BLaER1 (cell line): Measurements from ENCODE around the gene LHX4.

Experiments
- H3K27ac ChIP-seq: shearing (Covaris generic); formaldehyde crosslinking; 2 replicates; pipeline ENCODE4 v1.8.1; 2022
- H3K27me3 ChIP-seq: shearing (Covaris generic); formaldehyde crosslinking; 2 replicates; pipeline ENCODE4 v1.8.1; 2022
- H3K36me3 ChIP-seq: shearing (Covaris generic); formaldehyde crosslinking; 2 replicates; pipeline ENCODE4 v1.8.1; 2022
- H3K4me1 ChIP-seq: shearing (Covaris generic); formaldehyde crosslinking; 2 replicates; pipeline ENCODE4 v1.8.1; 2022
- H3K4me2 ChIP-seq: shearing (Covaris generic); formaldehyde crosslinking; 2 replicates; pipeline ENCODE4 v1.8.1; 2022
- H3K4me3 ChIP-seq: shearing (Covaris generic); formaldehyde crosslinking; 2 replicates; pipeline ENCODE4 v1.8.1; 2022
- H3K9ac ChIP-seq: shearing (Covaris generic); formaldehyde crosslinking; 2 replicates; pipeline ENCODE4 v1.8.1; 2022
- H3K9me3 ChIP-seq: shearing (Covaris generic); formaldehyde crosslinking; 2 replicates; pipeline ENCODE4 v1.8.1; 2022
- H4K20me1 ChIP-seq: shearing (Covaris generic); formaldehyde crosslinking; 2 replicates; pipeline ENCODE4 v1.8.1; 2022
- Cebpa-rat ChIP-seq: shearing (Covaris generic); IDR thresholded peaks from 2 replicates; pipeline ENCODE4 v1.8.1; 2022

LHX4 gene

DNA sequence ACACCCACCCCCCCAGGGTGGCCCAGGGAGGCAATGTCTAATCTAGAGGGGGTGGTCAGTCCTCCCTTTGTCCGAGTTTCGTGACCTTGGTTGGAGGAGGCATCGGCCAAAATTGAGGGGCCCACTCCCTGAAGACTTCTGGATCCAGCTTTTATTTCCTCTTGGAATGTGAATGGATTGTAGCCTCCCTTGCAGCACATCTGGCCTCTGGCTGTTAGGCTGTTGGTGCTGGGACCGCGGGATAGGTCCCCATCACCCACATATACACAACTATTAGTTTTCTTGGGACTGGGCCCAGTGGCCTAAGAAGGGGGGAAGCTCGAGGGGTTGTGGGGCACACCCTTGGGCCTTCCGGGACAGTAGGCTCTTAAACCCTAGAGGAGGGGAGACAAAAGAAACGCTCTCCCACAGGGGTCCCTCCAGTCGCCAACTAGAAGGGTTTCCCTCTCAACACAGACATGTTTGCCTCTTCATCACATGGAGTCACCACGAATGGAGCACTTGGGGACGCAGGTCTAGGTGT, 2.5 kb downstream of the LHX4 start:
- H3K9ac ChIP-seq, result no peak overlapping the region
- H3K36me3 ChIP-seq, result no peaks in the 10 kb centered on the region
- H3K9me3 ChIP-seq, result peaks cover 45% of the 10 kb centered on the region
- peaks cover 90% of the 10 kb centered on the region for H4K20me1 ChIP-seq
- H3K4me1 ChIP-seq, result peaks cover 28% of the 10 kb centered on the region
- H3K4me3 ChIP-seq, result no peak overlapping the region
- H3K4me2 ChIP-seq, result no peak overlapping the region
- H3K27ac ChIP-seq, result no peak overlapping the region
- H3K27me3 ChIP-seq, result peaks cover 100% of the 10 kb centered on the region
- TF ChIP-seq Cebpa-rat, result no peak

DNA sequence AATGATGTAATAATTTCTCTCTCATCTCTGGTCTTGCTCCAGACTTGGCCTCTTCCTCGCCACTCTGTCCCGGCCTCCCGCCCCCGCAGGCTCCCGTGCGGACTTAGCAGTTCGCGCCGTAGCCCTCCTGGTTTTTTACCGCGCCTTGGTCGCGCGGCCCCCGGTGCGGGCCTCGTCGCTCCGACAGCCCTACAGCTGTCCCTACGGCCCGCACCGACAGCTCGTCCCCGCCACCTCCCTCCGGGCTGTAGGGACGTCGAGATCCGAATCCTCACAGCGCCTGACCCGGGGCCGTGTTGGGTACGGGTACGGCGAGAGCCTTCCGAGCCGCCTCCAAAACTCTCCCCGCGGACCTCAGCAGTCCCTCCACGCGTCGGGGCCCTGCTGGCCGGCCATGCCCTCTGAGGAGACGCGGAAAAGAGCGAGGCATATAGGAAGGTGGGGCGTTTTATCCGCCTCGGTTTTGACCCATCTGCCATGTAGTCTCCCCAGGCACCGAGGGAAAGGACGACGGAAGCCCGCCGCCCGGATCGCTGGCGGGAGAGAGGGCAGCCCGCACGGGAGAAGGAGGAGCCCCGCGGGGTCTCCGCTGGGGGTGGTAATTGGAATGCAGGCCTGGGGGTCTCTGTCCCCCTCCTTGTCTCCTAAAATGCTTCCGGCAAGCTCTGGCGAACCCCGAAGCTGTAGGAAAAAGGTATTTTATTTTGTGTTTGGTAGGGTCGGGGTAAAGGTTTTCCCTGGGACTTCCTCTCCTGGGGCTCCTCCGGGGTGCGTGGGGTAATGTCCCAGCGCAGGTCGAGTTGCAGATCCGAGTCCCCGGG, 3.3 kb downstream of the LHX4 start:
- no peak for TF ChIP-seq Cebpa-rat
- Histone ChIP-seq H3K36me3 (no peaks in the 10 kb centered on the region), H3K27ac (no peak overlapping the region), H4K20me1 (peaks cover 87% of the 10 kb centered on the region), H3K4me2 (no peak overlapping the region), H3K4me3 (peak overlapping the region; percentile 38), H3K9ac (no peak overlapping the region), H3K4me1 (peaks cover 28% of the 10 kb centered on the region), H3K27me3 (peaks cover 100% of the 10 kb centered on the region), H3K9me3 (peaks cover 45% of the 10 kb centered on the region)

DNA sequence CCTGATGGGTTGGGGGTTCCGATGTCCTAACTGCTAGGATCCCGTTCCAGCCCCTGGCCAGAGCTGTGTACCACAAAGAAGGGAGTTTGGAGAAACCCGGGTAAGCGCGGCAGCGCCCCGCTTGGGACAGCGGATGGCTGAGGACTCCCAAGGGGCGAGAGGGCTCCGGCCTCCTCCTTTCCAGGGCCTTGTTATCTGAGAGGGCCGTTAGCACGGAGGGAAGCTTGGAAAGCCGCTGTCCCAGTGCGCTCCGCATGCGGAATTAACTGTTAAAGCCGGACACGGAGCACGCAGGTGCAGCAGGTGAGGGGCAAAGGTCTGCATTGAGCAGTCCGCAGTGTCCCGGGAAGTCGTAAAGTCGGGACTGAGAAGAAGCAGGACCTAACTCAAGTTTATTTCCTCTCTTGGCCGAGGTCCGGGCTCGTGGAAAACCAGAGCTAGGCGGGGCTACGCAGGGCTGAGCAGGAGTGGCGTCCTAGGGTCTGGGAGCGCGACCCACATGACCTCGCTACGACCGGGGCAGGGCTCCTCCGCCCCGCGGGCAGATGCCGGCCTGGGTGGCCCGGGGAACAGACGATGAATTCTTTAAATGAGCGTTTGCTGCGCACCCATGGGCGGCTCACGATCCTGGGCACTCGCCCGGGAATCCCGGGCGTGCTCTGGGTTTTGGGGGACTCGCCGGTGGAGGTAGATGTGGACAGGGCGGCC, 4.5 kb downstream of the LHX4 start:
- Histone ChIP-seq H3K4me1 (peaks cover 20% of the 10 kb centered on the region), H3K27me3 (peaks cover 100% of the 10 kb centered on the region), H3K4me3 (peak overlapping the region; percentile 9; the same call in 1 of the 2 replicates), H3K27ac (no peak overlapping the region), H3K36me3 (no peaks in the 10 kb centered on the region), H4K20me1 (peaks cover 87% of the 10 kb centered on the region), H3K4me2 (no peak overlapping the region), H3K9ac (no peak overlapping the region), H3K9me3 (peaks cover 42% of the 10 kb centered on the region)
- TF ChIP-seq Cebpa-rat, result no peak

DNA sequence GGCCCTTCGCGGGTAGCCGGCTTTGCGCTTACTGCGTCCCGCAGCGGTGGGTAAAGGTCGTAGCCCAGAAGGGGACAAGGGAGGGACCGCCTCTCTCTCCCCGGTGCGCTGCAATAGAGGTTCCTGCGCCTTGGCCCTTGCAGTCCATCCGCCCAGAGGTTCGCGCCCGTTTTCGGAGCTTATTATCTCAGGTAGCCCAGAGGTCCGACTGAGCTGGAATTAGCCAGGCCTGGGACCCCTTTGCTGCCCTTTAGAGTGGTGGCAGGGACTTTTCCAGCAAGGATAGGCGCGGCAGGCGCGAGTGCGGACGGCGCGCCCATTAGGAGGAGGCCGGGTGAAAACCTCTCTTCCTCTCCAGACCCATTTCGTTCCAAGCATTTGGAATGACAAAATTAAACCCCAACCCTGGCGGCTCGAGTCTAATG, 5.0 kb downstream of the LHX4 start:
- Histone ChIP-seq H3K36me3 (no peaks in the 10 kb centered on the region), H4K20me1 (peaks cover 91% of the 10 kb centered on the region), H3K9ac (no peak overlapping the region), H3K4me1 (peaks cover 19% of the 10 kb centered on the region), H3K4me2 (no peak overlapping the region), H3K27ac (no peak overlapping the region), H3K4me3 (peak overlapping the region; percentile 9; the same call in 1 of the 2 replicates), H3K9me3 (peaks cover 42% of the 10 kb centered on the region), H3K27me3 (peaks cover 100% of the 10 kb centered on the region)
- no peak for TF ChIP-seq Cebpa-rat

DNA sequence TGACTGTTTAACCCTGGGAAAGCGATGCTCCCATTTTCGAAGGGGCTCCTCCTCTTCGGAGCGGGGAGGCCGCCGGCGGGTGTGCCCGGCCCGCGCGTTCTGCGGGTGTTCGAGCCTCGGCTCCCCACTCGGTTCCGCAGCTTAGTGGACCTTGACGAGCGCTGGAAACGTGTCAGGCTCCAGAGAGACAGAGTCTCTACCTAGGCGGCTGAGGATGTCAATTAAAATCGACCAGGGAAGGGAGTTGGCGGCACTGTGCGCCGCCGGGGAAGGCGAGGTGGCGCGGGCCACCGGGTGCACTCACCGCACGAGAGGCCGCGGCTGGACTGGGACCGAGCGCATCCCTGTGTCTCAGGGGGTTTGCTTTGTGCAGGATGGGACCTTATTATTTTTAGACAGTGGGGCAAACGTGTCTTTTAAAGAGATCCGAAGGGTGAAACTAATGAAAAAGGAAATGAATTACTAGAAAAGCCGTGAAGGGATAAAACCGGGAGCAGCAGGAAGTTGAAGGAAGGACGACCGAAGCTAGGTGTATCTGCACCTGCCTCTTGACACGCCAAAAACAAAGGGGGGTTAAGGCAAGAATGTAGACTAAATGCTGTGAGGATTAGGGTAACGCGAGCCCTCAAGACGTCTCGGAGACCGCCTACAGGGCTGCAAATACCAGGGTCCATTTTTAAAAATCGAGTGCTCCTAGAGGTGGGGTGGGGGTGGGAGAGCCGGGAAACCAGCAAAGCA, 5.6 kb downstream of the LHX4 start:
- no peak for TF ChIP-seq Cebpa-rat
- peaks cover 92% of the 10 kb centered on the region for H4K20me1 ChIP-seq
- no peak overlapping the region for H3K9ac ChIP-seq
- no peaks in the 10 kb centered on the region for H3K36me3 ChIP-seq
- H3K4me2 ChIP-seq, result no peak overlapping the region
- H3K27ac ChIP-seq, result no peak overlapping the region
- peaks cover 42% of the 10 kb centered on the region for H3K9me3 ChIP-seq
- peaks cover 100% of the 10 kb centered on the region for H3K27me3 ChIP-seq
- no peak overlapping the region for H3K4me3 ChIP-seq
- peaks cover 14% of the 10 kb centered on the region for H3K4me1 ChIP-seq

DNA sequence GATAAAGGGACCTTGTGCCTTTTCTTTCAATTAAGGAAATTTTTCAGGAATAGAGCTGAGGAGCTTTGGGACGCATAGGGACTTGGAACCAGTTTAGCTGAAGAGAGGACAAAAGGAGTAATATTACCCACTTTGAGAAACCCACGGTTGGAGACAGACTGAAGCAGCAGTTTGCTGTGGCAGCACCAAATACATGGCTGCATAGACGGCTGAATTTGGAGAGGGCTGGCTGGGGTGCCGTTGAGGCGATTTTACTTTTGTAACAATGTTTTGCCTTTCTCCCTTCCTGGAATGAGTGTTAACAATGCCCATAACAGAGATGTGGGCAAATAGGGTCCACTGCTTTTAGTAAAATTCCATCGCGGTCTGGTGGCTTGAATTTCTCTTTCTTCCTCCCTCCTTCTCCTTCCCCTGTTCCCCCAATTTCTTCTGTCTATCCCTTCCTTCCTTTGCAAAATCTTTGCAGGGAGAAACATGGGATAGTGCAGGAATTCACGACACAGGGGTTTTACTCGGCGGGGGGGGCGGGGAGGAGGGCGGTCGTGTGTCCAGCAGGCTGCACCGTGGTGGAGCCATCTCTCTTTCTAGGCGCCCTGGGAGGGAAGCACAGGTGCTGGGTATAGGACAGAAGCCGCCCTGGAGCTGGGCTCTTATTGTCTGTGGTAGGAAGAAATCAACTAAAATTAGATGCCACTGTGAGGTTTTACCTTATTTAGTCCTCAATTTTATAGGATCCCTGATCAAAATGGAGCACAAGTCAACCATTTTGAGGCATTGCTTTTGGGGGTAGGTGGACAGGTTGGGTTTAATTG, 6.8 kb downstream of the LHX4 start:
- Histone ChIP-seq H3K9me3 (peaks cover 42% of the 10 kb centered on the region), H3K9ac (no peak overlapping the region), H3K36me3 (no peaks in the 10 kb centered on the region), H3K27me3 (peaks cover 100% of the 10 kb centered on the region), H3K4me1 (peaks cover 2% of the 10 kb centered on the region), H3K27ac (no peak overlapping the region), H3K4me2 (no peak overlapping the region), H4K20me1 (peaks cover 84% of the 10 kb centered on the region), H3K4me3 (no peak overlapping the region)
- no peak for TF ChIP-seq Cebpa-rat

DNA sequence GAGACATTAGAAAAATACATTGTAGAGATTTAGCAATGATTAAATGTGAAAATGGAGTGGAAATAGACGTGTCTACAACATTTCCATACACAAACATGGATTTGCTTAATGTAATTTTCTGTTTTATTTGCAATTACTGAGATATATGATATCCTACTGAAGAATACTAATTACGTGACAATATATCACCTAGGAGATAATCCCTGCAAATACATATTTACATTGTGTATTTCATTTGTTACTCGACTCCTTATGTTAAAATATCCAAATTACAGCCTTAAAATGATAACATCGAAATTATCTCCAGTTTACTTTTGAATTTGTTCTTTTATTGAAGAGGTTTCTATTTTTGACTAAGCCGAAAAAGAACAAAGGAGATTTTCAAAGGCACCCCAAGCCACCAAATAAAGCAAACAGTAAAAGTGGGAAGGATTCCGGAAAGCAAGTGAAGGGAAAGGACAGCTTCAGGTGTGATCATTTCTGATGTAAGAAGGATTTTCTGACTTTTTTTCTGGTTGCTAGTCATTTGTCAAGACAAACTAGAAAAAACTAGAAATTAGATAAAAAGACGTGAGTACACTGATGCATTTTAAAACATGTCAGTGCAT, 7.9 kb downstream of the LHX4 start:
- H3K9ac ChIP-seq, result no peak overlapping the region
- H3K27ac ChIP-seq, result no peak overlapping the region
- peaks cover 75% of the 10 kb centered on the region for H4K20me1 ChIP-seq
- no peak overlapping the region for H3K4me2 ChIP-seq
- TF ChIP-seq Cebpa-rat, result no peak
- H3K4me3 ChIP-seq, result no peak overlapping the region
- peaks cover 99% of the 10 kb centered on the region for H3K27me3 ChIP-seq
- no peaks in the 10 kb centered on the region for H3K4me1 ChIP-seq
- peaks cover 33% of the 10 kb centered on the region for H3K9me3 ChIP-seq
- H3K36me3 ChIP-seq, result no peaks in the 10 kb centered on the region

DNA sequence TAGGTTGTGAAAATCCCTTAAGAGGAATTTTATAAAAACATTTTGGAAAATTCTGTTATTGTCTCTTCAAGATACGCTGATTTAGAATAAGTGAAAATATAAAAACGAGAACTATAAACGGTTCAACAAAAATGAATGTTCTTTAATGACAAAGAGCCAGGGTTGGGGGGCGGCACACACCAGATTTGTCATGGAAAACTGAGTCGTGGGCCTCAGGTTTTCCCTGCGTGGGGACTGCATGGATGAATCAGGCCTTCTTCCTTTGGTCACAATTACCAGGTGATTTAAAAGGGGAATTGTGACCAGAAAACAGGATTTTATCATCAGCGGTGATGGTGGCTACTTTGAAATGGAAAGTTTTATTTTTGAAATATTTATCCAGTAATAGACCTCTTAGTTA, 8.6 kb downstream of the LHX4 start:
- no peaks in the 10 kb centered on the region for H3K4me1 ChIP-seq
- no peaks in the 10 kb centered on the region for H3K36me3 ChIP-seq
- no peak overlapping the region for H3K4me2 ChIP-seq
- no peak overlapping the region for H3K9ac ChIP-seq
- no peak for TF ChIP-seq Cebpa-rat
- H3K4me3 ChIP-seq, result no peak overlapping the region
- peaks cover 95% of the 10 kb centered on the region for H3K27me3 ChIP-seq
- H3K9me3 ChIP-seq, result peaks cover 26% of the 10 kb centered on the region
- H3K27ac ChIP-seq, result no peak overlapping the region
- peaks cover 68% of the 10 kb centered on the region for H4K20me1 ChIP-seq
